ENCODE data around the gene KIF3B. TPM values are rescaled to one million over a fixed set of nuclear protein-coding genes. Genes with fewer than 3 reads are reported as not detected.
"Not testable (repeated sequence)": the region's sequence is repeated elsewhere in the genome, so short reads cannot be mapped to it uniquely, and the experiment has no call there.

Gene KIF3B
- total and polyA plus RNA-seq, 2 donors from 2014 or later = 31.6 to 62.2 TPM

DNA sequence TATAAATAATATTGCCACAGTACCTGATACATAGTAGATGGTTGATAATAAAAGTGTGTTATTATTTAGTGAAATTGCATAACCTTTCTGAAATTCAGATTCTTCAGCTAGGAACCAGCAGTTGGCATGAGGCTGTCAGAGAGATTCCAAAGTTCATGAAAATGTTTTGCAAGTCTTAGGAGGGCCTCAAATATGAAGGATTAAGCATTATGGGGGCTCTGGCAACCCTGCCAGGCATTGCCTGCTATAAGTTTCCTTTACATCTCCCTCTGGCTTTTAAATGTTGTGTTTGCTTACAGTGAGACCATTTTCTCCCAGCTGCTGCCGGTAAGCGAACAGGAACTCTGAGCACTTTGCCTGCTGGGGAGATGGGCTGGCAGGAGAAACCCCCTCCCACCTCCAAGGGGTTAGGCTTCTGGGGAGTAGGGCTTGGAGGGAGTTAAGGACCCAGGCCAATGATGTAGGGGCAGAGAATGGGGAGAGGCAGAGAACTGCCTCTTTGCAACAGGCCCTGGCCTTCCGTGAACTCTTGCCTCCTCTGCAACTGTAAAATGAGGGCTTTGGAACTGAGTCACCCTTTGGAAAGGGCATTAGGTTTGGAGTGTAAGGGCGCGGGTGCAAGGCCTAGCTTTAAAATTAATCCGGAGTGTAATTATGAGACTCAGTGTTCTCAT, 33.2 kb upstream of the KIF3B start:
- no peak for FAIRE-seq

DNA sequence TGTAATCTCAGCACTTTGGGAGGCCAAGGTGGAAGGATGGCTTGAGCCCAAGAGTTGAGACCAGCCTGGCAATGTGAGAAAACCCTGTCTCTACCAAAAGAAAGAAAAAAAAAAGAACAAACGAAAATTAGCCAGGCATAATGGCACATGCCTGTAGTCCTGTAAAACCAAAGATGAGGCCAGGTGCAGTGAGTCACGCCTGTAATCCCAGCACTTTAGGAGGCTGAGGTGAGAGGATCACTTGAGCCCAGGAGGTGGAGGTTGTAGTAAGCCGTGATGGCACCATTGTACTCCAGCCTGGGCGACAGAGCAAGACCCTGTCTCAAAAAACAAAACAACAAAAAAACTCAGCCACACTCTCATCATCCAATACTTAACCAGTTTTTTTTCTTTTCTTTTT, 32.5 kb upstream of the KIF3B start:
- TF ChIP-seq, protein P1, sequence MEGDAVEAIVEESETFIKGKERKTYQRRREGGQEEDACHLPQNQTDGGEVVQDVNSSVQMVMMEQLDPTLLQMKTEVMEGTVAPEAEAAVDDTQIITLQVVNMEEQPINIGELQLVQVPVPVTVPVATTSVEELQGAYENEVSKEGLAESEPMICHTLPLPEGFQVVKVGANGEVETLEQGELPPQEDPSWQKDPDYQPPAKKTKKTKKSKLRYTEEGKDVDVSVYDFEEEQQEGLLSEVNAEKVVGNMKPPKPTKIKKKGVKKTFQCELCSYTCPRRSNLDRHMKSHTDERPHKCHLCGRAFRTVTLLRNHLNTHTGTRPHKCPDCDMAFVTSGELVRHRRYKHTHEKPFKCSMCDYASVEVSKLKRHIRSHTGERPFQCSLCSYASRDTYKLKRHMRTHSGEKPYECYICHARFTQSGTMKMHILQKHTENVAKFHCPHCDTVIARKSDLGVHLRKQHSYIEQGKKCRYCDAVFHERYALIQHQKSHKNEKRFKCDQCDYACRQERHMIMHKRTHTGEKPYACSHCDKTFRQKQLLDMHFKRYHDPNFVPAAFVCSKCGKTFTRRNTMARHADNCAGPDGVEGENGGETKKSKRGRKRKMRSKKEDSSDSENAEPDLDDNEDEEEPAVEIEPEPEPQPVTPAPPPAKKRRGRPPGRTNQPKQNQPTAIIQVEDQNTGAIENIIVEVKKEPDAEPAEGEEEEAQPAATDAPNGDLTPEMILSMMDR (IDR thresholded peaks at IDR 0.05; ENCODE audit: borderline replicate concordance, extremely low read depth, insufficient read depth) = no peak
- Histone ChIP-seq H3K27me3 (ENCODE audit: control insufficient read depth, insufficient read depth, low read length) (no peaks in the 10 kb centered on the region), H3K27ac (ENCODE audit: low read depth in 2 of 2, low read length in 2 of 2) (no peak overlapping the region), H3K4me1 (ENCODE audit: control insufficient read depth in 2 of 3, insufficient read depth in 2 of 3, low read depth in 1 of 3, low read length in 3 of 3) (peaks cover 0 to 5% (median 3%) of the 10 kb centered on the region in 3 donors), H3K9ac (ENCODE audit: low read length in 3 of 3) (no peak overlapping the region), H3K36me3 (ENCODE audit: control insufficient read depth in 2 of 3, insufficient read depth in 3 of 3, low read length in 3 of 3) (no peaks in the 10 kb centered on the region), H3K4me3 (ENCODE audit: low read length in 3 of 3) (no peak overlapping the region), H3K9me3 (ENCODE audit: control insufficient read depth in 2 of 3, insufficient read depth in 1 of 3, low read length in 3 of 3) (no peaks in the 10 kb centered on the region)
- intact Hi-C loops (cut with DNase I) = no loop called here
- FAIRE-seq = no peak
- no peak for DNase-seq

More for the DNA sequence above, 33.2 kb upstream of the KIF3B start:
- no peak for DNase-seq
- Histone ChIP-seq H3K9ac (ENCODE audit: low read length in 3 of 3) (no peak overlapping the region), H3K27me3 (ENCODE audit: control insufficient read depth, insufficient read depth, low read length) (no peaks in the 10 kb centered on the region), H3K27ac (ENCODE audit: low read depth in 2 of 2, low read length in 2 of 2) (no peak overlapping the region), H3K9me3 (ENCODE audit: control insufficient read depth in 2 of 3, insufficient read depth in 1 of 3, low read length in 3 of 3) (no peaks in the 10 kb centered on the region), H3K36me3 (ENCODE audit: control insufficient read depth in 2 of 3, insufficient read depth in 3 of 3, low read length in 3 of 3) (no peaks in the 10 kb centered on the region), H3K4me3 (ENCODE audit: low read length in 3 of 3) (no peak overlapping the region), H3K4me1 (ENCODE audit: control insufficient read depth in 2 of 3, insufficient read depth in 2 of 3, low read depth in 1 of 3, low read length in 3 of 3) (peaks cover 0 to 5% (median 3%) of the 10 kb centered on the region in 3 donors)
- TF ChIP-seq, protein P1 (IDR thresholded peaks at IDR 0.05; ENCODE audit: borderline replicate concordance, extremely low read depth, insufficient read depth) = no peak
- intact Hi-C loops (cut with DNase I) = no loop called here

DNA sequence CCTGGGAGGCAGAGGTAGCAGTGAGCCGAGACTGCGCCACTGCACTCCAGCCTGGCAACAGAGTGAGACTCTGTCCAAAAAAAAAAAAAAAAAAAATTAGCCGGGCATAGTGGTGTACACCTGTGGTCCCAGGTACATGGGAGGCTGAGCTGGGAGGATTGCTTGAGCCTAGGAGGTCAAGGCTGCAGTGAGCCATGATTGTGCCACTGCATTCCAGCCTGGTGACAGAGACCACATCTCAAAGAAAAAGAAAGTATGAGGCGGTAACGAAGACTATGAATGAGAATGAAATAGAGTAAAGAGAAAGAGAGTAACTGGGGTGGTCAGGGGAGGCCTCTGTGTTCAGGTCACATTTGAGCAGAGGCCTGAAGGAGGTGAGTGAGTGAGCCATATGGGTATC, 31.2 kb upstream of the KIF3B start:
- H3K4me3 ChIP-seq (ENCODE audit: low read length in 3 of 3); H3K9ac ChIP-seq (ENCODE audit: low read length in 3 of 3); H3K4me1 ChIP-seq (ENCODE audit: control insufficient read depth in 2 of 3, insufficient read depth in 2 of 3, low read depth in 1 of 3, low read length in 3 of 3); H3K27me3 ChIP-seq (ENCODE audit: control insufficient read depth, insufficient read depth, low read length); H3K36me3 ChIP-seq (ENCODE audit: control insufficient read depth in 2 of 3, insufficient read depth in 3 of 3, low read length in 3 of 3); H3K27ac ChIP-seq (ENCODE audit: low read depth in 2 of 2, low read length in 2 of 2); FAIRE-seq; H3K9me3 ChIP-seq (ENCODE audit: control insufficient read depth in 2 of 3, insufficient read depth in 1 of 3, low read length in 3 of 3); DNase-seq; intact Hi-C loops (cut with DNase I): not testable (repeated sequence)

DNA sequence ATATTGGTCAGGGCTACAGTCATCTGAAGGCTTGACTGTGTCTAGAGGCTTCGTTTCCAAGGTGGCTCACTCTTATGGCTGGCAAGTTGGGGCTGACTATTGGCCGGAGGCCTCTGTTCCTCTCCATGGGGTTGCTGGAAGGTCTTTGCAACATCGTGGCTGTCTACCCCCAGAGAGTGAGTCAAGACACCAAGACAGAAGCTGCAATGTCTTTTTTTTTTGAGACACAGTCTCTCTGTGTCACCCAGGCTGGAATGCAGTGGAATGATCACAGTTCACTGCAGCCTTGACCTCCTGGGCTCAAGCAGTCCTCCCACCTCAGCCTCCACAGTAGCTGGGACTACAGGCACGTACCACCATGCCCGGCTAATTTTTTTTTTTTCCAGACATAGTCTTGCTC, 29.4 kb upstream of the KIF3B start:
- no peaks in the 10 kb centered on the region for H3K4me1 ChIP-seq (ENCODE audit: control insufficient read depth in 2 of 3, insufficient read depth in 2 of 3, low read depth in 1 of 3, low read length in 3 of 3)
- H3K9me3 ChIP-seq (ENCODE audit: control insufficient read depth in 2 of 3, insufficient read depth in 1 of 3, low read length in 3 of 3) = no peaks in the 10 kb centered on the region
- FAIRE-seq (no peak), DNase-seq (peak in 1 of 5 donors; percentile 6)
- H3K4me3 ChIP-seq (ENCODE audit: low read length in 3 of 3) = no peak overlapping the region
- H3K27me3 ChIP-seq (ENCODE audit: control insufficient read depth, insufficient read depth, low read length) = no peaks in the 10 kb centered on the region
- TF ChIP-seq, protein P1 (IDR thresholded peaks at IDR 0.05; ENCODE audit: borderline replicate concordance, extremely low read depth, insufficient read depth) = no peak
- H3K9ac ChIP-seq (ENCODE audit: low read length in 3 of 3) = no peak overlapping the region
- H3K27ac ChIP-seq (ENCODE audit: low read depth in 2 of 2, low read length in 2 of 2) = no peak overlapping the region
- intact Hi-C loops (cut with DNase I) = no loop called here
- H3K36me3 ChIP-seq (ENCODE audit: control insufficient read depth in 2 of 3, insufficient read depth in 3 of 3, low read length in 3 of 3) = no peaks in the 10 kb centered on the region
